HL-60 (cell line): Measurements from ENCODE around the gene MMP25.

Experiments used
- GABPA ChIP-seq: IDR thresholded peaks from 2 replicates; pipeline ENCODE4 v1.6.1; 2012; ENCODE audit warnings: low read depth
- TF ChIP-seq, protein P1 (sequence below): IDR thresholded peaks from one replicate; pipeline ENCODE4 v1.5.1; 2011; ENCODE audit warnings: low read length, control low read depth, inconsistent platforms; ENCODE audit not compliant: insufficient read depth

DNA sequence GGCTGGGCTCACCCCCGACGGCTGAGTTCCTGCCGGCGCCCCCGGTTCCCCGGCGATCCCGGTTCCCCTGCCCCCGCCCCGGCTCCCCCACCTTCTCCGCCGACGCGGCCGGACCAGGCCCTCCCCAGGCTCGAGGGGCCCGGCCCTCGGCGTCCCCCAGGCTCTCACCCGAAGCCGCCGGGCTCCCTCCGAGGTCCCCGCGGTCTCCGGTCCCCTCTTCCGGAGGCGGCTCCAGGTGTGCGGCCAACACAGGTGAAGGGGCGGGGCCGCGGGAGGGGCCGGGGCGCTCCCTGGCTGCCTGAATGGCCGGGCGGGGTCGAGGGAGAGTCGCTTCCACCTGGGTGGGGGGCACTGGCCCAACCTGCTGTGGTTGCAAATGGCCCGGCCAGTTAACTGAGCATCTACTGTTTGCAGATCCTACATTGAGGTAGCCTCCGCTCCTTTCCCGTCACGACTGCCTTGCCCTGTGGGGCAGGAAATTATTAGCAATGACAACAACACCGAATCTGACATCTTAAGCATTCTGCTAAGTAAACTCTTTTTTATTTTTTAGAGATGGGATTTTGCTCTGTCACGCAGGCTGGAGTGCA is 9.5 kb upstream of the MMP25 start, which contains the start of gene BICDL2:
- TF ChIP-seq, protein P1, sequence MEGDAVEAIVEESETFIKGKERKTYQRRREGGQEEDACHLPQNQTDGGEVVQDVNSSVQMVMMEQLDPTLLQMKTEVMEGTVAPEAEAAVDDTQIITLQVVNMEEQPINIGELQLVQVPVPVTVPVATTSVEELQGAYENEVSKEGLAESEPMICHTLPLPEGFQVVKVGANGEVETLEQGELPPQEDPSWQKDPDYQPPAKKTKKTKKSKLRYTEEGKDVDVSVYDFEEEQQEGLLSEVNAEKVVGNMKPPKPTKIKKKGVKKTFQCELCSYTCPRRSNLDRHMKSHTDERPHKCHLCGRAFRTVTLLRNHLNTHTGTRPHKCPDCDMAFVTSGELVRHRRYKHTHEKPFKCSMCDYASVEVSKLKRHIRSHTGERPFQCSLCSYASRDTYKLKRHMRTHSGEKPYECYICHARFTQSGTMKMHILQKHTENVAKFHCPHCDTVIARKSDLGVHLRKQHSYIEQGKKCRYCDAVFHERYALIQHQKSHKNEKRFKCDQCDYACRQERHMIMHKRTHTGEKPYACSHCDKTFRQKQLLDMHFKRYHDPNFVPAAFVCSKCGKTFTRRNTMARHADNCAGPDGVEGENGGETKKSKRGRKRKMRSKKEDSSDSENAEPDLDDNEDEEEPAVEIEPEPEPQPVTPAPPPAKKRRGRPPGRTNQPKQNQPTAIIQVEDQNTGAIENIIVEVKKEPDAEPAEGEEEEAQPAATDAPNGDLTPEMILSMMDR = no peak
- no peak for TF ChIP-seq GABPA
